Midbrain (tissue), 1 donor: Measurements from ENCODE around the gene STEAP3.
"Not testable (repeated sequence)": the region's sequence is repeated elsewhere in the genome, so short reads cannot be mapped to it uniquely, and the experiment has no call there.

ENCODE experiments used
- DNase-seq: peaks from one replicate; lab custom pipeline; 2025; lab: John Stamatoyannopoulos, UW

STEAP3 gene

GRCh38 chr2:119264781-119265692 is 41.4 kb downstream of the STEAP3 start:
- DNase-seq: no peak

- no peak for DNase-seq
Observed at GRCh38 chr2:119265693-119266066, 42.0 kb downstream of the STEAP3 start.

- DNase-seq: no peak
Observed at GRCh38 chr2:119266091-119266589, 42.5 kb downstream of the STEAP3 start.

GRCh38 chr2:119267604-119268003 is 44.0 kb downstream of the STEAP3 start:
- DNase-seq: no peak

- no peak for DNase-seq
Observed at GRCh38 chr2:119276864-119277263, 53.2 kb downstream of the STEAP3 start.

- DNase-seq: not testable (repeated sequence)
Observed at GRCh38 chr2:119278385-119278784, 54.8 kb downstream of the STEAP3 start.

- DNase-seq: no peak
Observed at GRCh38 chr2:119278946-119279345, 55.3 kb downstream of the STEAP3 start.

- no peak for DNase-seq
Observed at GRCh38 chr2:119279666-119280065, 56.0 kb downstream of the STEAP3 start.

- DNase-seq: no peak
Observed at GRCh38 chr2:119280680-119281079, 57.0 kb downstream of the STEAP3 start.

- DNase-seq: no peak
Observed at GRCh38 chr2:119282146-119282995, 58.7 kb downstream of the STEAP3 start.

GRCh38 chr2:119282996-119283511 is 59.4 kb downstream of the STEAP3 start:
- peak; percentile 84 for DNase-seq

GRCh38 chr2:119283873-119284331 is 60.3 kb downstream of the STEAP3 start:
- peak; percentile 64 for DNase-seq

GRCh38 chr2:119286661-119287060 is 63.0 kb downstream of the STEAP3 start:
- no peak for DNase-seq

GRCh38 chr2:119288576-119288975 is 64.9 kb downstream of the STEAP3 start:
- no peak for DNase-seq

GRCh38 chr2:119289093-119289492 is 65.5 kb downstream of the STEAP3 start:
- DNase-seq: no peak

GRCh38 chr2:119289642-119290041 is 66.0 kb downstream of the STEAP3 start:
- no peak for DNase-seq

- peak; percentile 16 for DNase-seq
Observed at GRCh38 chr2:119290859-119291587, 67.4 kb downstream of the STEAP3 start.

GRCh38 chr2:119291588-119292167 is 68.0 kb downstream of the STEAP3 start:
- DNase-seq: no peak

GRCh38 chr2:119292226-119292625 is 68.6 kb downstream of the STEAP3 start:
- no peak for DNase-seq

- DNase-seq: no peak
Observed at GRCh38 chr2:119293254-119293653, 69.6 kb downstream of the STEAP3 start.

- no peak for DNase-seq
Observed at GRCh38 chr2:119293900-119294299, 70.3 kb downstream of the STEAP3 start.
